Peyer's patch (tissue), 4 donors: ENCODE measurements around the gene TNFRSF1A.

Experiments used
- POLR2A ChIP-seq, 2 donors: fragments of 450-650 bp; IDR thresholded peaks; one replicate each; pipeline ENCODE4 v1.5.1; 2017; ENCODE audit warnings: antibody characterized with exemption in 2 of 2, mild to moderate bottlenecking in 2 of 2, moderate library complexity in 2 of 2
- TF ChIP-seq, protein P1 (sequence below), 6 experiments: fragments of 450-650 bp in 4 of 6; fragments of 200-600 bp in 2 of 6; sonication (generic) in 1 of 6; IDR thresholded peaks; one replicate each; pipeline ENCODE4 v1.5.1; 2017 to 2019; ENCODE audit warnings: antibody characterized with exemption in 6 of 6, mild to moderate bottlenecking in 3 of 6, moderate library complexity in 1 of 6

DNA sequence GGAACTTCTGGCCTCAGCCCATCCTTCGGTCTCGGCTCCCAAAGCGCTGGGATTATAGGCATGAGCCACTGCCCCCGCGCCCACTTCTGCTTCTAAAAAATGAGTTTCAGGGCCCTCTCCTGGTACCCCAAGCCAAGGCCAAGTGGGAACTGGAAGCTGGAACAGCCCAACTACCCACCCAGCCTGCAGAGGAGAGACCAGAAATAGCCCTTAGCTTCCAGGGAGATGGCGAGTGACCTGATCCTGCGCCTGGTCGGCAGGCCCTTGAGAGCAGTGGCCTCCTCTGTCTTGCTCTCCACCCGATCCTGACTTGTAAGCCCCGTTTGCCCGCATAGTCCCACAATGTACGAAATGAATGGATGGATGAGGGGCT is 62.6 kb downstream of the TNFRSF1A start:
- TF ChIP-seq, protein P1, sequence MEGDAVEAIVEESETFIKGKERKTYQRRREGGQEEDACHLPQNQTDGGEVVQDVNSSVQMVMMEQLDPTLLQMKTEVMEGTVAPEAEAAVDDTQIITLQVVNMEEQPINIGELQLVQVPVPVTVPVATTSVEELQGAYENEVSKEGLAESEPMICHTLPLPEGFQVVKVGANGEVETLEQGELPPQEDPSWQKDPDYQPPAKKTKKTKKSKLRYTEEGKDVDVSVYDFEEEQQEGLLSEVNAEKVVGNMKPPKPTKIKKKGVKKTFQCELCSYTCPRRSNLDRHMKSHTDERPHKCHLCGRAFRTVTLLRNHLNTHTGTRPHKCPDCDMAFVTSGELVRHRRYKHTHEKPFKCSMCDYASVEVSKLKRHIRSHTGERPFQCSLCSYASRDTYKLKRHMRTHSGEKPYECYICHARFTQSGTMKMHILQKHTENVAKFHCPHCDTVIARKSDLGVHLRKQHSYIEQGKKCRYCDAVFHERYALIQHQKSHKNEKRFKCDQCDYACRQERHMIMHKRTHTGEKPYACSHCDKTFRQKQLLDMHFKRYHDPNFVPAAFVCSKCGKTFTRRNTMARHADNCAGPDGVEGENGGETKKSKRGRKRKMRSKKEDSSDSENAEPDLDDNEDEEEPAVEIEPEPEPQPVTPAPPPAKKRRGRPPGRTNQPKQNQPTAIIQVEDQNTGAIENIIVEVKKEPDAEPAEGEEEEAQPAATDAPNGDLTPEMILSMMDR (IDR thresholded peaks at IDR 0.05): no peak
- TF ChIP-seq POLR2A (IDR thresholded peaks at IDR 0.05): no peak
